SK-N-SH (cell line): ENCODE data around the gene UNC79. TPM values are rescaled to one million over a fixed set of nuclear protein-coding genes. Genes with fewer than 3 reads are reported as not detected.
A peak's percentile ranks its signal among the peaks of the same experiment; 100 is the strongest.

Experiments used
- CTCF ChIA-PET: fragments of 300-600, 350-600 bp; formaldehyde crosslinking; extraction: SDS; loops from one replicate; lab custom pipeline; 2021; lab: Yijun Ruan, JAX
- POLR2A ChIA-PET: fragments of 350-600 bp; sonication (Branson Sonifier 250); formaldehyde crosslinking; extraction: SDS; loops from one replicate; lab custom pipeline; 2020; ENCODE audit warnings: antibody characterized with exemption, inconsistent platforms; lab: Yijun Ruan, JAX
- DNase-seq: peaks from one replicate; pipeline ENCODE4 v3.0.0; 2012
- H2AFZ ChIP-seq: fragments of 200-600 bp; sonication (generic); 2 replicates; pipeline ENCODE4 v1.8.1; 2016; ENCODE audit warnings: antibody characterized with exemption, mild to moderate bottlenecking, low read depth
- H3F3A ChIP-seq: fragments of 200-600 bp; sonication (generic); replicated peaks from 2 replicates; pipeline ENCODE3; 2016; ENCODE audit warnings: antibody characterized with exemption, mild to moderate bottlenecking; ENCODE audit not compliant: insufficient read depth
- H3K27ac ChIP-seq, 2 experiments: fragments of 200-500 bp in 1 of 2; fragments of 200-600 bp in 1 of 2; sonication (Bioruptor generic) in 1 of 2; sonication (generic), shearing (Covaris generic) in 1 of 2; 2 replicates each; pipeline versions ENCODE4 v1.5.1 to v1.6.1; 2014 to 2016; ENCODE audit warnings: low read depth in 2 of 2, inconsistent platforms in 1 of 2, low read length in 1 of 2, mild to moderate bottlenecking in 1 of 2, mixed read lengths in 1 of 2
- H3K27me3 ChIP-seq: fragments of 200-600 bp; sonication (generic), shearing (Covaris generic); 2 replicates; pipeline ENCODE4 v1.6.1; 2016; ENCODE audit warnings: mixed run types; ENCODE audit not compliant: insufficient read depth
- H3K36me3 ChIP-seq, 2 experiments: fragments of 200-500 bp in 1 of 2; fragments of 200-600 bp in 1 of 2; sonication (Bioruptor generic) in 1 of 2; sonication (generic) in 1 of 2; replicated peaks in 1 of 2; 2 replicates each; pipeline versions ENCODE3 to v1.5.1; 2014 to 2016; ENCODE audit warnings: low read length in 1 of 2, mild to moderate bottlenecking in 1 of 2; ENCODE audit not compliant: insufficient read depth in 2 of 2, control insufficient read depth in 1 of 2
- H3K4me1 ChIP-seq, 2 experiments: fragments of 200-500 bp in 1 of 2; fragments of 200-600 bp in 1 of 2; sonication (Bioruptor generic) in 1 of 2; sonication (generic), shearing (Covaris generic) in 1 of 2; 2 replicates each; pipeline versions ENCODE4 v1.5.1 to v1.6.1; 2014 to 2016; ENCODE audit warnings: low read depth in 1 of 2, low read length in 1 of 2, mixed run types in 1 of 2; ENCODE audit not compliant: insufficient read depth in 2 of 2, control insufficient read depth in 1 of 2
- H3K4me2 ChIP-seq: fragments of 200-600 bp; sonication (generic), shearing (Covaris generic); 2 replicates; pipeline ENCODE4 v1.6.1; 2017; ENCODE audit warnings: mixed run types
- H3K4me3 ChIP-seq, 2 experiments: fragments of 200-500 bp in 1 of 2; fragments of 200-600 bp in 1 of 2; sonication (Bioruptor generic) in 1 of 2; sonication (generic), shearing (Covaris generic) in 1 of 2; 2 replicates each; pipeline versions ENCODE4 v1.5.1 to v1.8.1; 2014 to 2016; ENCODE audit warnings: low read depth in 2 of 2, inconsistent platforms in 1 of 2, low read length in 1 of 2, mild to moderate bottlenecking in 1 of 2, mixed read lengths in 1 of 2, moderate library complexity in 1 of 2
- H3K79me2 ChIP-seq: fragments of 200-600 bp; sonication (generic); 2 replicates; pipeline ENCODE4 v1.8.1; 2017; ENCODE audit warnings: mild to moderate bottlenecking; ENCODE audit not compliant: insufficient read depth
- H3K9ac ChIP-seq: fragments of 200-600 bp; sonication (generic); 2 replicates; pipeline ENCODE4 v1.6.1; 2017; ENCODE audit warnings: mixed run types
- H3K9me2 ChIP-seq: fragments of 200-600 bp; sonication (generic); 2 replicates; pipeline ENCODE4 v1.6.1; 2017; ENCODE audit warnings: mixed run types
- H3K9me3 ChIP-seq: fragments of 200-600 bp; sonication (generic); 2 replicates; pipeline ENCODE4 v1.6.1; 2017; ENCODE audit warnings: mixed run types, mild to moderate bottlenecking, moderate library complexity
- H4K20me1 ChIP-seq: fragments of 200-600 bp; sonication (generic); 2 replicates; pipeline ENCODE4 v1.6.1; 2017; ENCODE audit warnings: mild to moderate bottlenecking, mixed run types; ENCODE audit not compliant: insufficient read depth
- CHD2 ChIP-seq: fragments of 150-350 bp; IDR thresholded peaks from 2 replicates; pipeline ENCODE4 v1.6.1; 2018; ENCODE audit warnings: low read length; ENCODE audit not compliant: partially characterized antibody
- EP300 ChIP-seq, 2 experiments: IDR thresholded peaks; 2 replicates each; pipeline versions ENCODE4 v1.4.0 to v1.6.1; 2012; ENCODE audit warnings: borderline replicate concordance in 1 of 2, low read depth in 1 of 2, low read length in 1 of 2
- EZH2phosphoT487 ChIP-seq: fragments of 200-600 bp; sonication (generic); IDR thresholded peaks from 2 replicates; pipeline ENCODE4 v1.6.1; 2017; ENCODE audit warnings: low read depth, mixed run types, mild to moderate bottlenecking, antibody characterized with exemption, moderate library complexity, borderline replicate concordance
- FOXJ3 ChIP-seq: sonication (generic); formaldehyde crosslinking; IDR thresholded peaks from 2 replicates; pipeline ENCODE4 v1.5.1; 2020; ENCODE audit warnings: mild to moderate bottlenecking, missing genetic modification reagents
- FOXM1 ChIP-seq: IDR thresholded peaks from 2 replicates; pipeline ENCODE4 v1.4.0; 2012; ENCODE audit warnings: low read depth, mild to moderate bottlenecking
- GATA2 ChIP-seq: sonication (generic); formaldehyde crosslinking; IDR thresholded peaks from 2 replicates; pipeline ENCODE4 v1.5.0; 2020; ENCODE audit warnings: mild to moderate bottlenecking, missing genetic modification reagents
- JUND ChIP-seq: IDR thresholded peaks from 2 replicates; pipeline ENCODE4 v1.4.0; 2012
- NFIC ChIP-seq: IDR thresholded peaks from 2 replicates; pipeline ENCODE4 v1.4.0; 2012; ENCODE audit warnings: borderline replicate concordance
- PBX3 ChIP-seq: IDR thresholded peaks from 2 replicates; pipeline ENCODE4; 2012
- RAD21 ChIP-seq: IDR thresholded peaks from 2 replicates; pipeline ENCODE4 v1.6.1; 2012; ENCODE audit warnings: mild to moderate bottlenecking, low read length
- RCOR1 ChIP-seq: fragments of 150-350 bp; IDR thresholded peaks from 2 replicates; pipeline ENCODE4 v1.6.1; 2017; ENCODE audit warnings: antibody characterized with exemption, low read length
- SMC3 ChIP-seq: IDR thresholded peaks from 2 replicates; pipeline ENCODE4 v1.6.1; 2012; ENCODE audit warnings: low read depth, low read length, improper control_type of control experiment
- TAF1 ChIP-seq: IDR thresholded peaks from 2 replicates; pipeline ENCODE4 v1.6.1; 2012; ENCODE audit warnings: low read depth, mild to moderate bottlenecking, low read length, moderate library complexity, borderline replicate concordance
- USF2 ChIP-seq: fragments of 150-350 bp; IDR thresholded peaks from 2 replicates; pipeline ENCODE4 v1.6.1; 2017; ENCODE audit warnings: antibody characterized with exemption, low read length, low read depth, borderline replicate concordance
- WGBS: methylation state at CpG from one replicate; pipeline ENCODE4 v1.1.6; 2017; ENCODE audit warnings: low lambda C conversion rate; 5-methylcytosine and 5-hydroxymethylcytosine counted together
- polyA plus RNA-seq, 3 experiments: library from polyadenylated mRNA; depleted of rRNA; stranded (reverse); fragments of >200 nt; gene quantifications; 2 replicates each; pipeline ENCODE4 v1.2.3, GENCODE V29; 2012
- TF ChIP-seq, protein P1 (sequence below): IDR thresholded peaks from 2 replicates; pipeline ENCODE4 v1.4.0; 2012; ENCODE audit warnings: low read depth, borderline replicate concordance
- TF ChIP-seq, protein P2 (sequence below): IDR thresholded peaks from 2 replicates; pipeline ENCODE4 v1.4.0; 2012; ENCODE audit warnings: low read depth, borderline replicate concordance

UNC79 gene
- polyA plus RNA-seq, 1 of the 3 experiments (the other 2 are of a cell fraction): 0.10 TPM

GRCh38 chr14:93538413-93538812 lies 107.7 kb downstream of the UNC79 start:
- TF ChIP-seq USF2 (no peak), GATA2 (CRISPR knock-in tag) (no peak), RCOR1 (no peak), TAF1 (no peak), FOXJ3 (no peak), FOXM1 (no peak), EP300 (IDR thresholded peaks at IDR 0.05; ENCODE audit: borderline replicate concordance in 1 of 2, low read depth in 1 of 2, low read length in 1 of 2) (no peak), NFIC (no peak), PBX3 (no peak), SMC3 (no peak), RAD21 (no peak), CHD2 (no peak), EZH2phosphoT487 (no peak), JUND (no peak)
- TF ChIP-seq, protein P1, sequence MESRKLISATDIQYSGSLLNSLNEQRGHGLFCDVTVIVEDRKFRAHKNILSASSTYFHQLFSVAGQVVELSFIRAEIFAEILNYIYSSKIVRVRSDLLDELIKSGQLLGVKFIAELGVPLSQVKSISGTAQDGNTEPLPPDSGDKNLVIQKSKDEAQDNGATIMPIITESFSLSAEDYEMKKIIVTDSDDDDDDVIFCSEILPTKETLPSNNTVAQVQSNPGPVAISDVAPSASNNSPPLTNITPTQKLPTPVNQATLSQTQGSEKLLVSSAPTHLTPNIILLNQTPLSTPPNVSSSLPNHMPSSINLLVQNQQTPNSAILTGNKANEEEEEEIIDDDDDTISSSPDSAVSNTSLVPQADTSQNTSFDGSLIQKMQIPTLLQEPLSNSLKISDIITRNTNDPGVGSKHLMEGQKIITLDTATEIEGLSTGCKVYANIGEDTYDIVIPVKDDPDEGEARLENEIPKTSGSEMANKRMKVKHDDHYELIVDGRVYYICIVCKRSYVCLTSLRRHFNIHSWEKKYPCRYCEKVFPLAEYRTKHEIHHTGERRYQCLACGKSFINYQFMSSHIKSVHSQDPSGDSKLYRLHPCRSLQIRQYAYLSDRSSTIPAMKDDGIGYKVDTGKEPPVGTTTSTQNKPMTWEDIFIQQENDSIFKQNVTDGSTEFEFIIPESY: no peak
- TF ChIP-seq, protein P2, sequence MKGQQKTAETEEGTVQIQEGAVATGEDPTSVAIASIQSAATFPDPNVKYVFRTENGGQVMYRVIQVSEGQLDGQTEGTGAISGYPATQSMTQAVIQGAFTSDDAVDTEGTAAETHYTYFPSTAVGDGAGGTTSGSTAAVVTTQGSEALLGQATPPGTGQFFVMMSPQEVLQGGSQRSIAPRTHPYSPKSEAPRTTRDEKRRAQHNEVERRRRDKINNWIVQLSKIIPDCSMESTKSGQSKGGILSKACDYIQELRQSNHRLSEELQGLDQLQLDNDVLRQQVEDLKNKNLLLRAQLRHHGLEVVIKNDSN: no peak
- DNase-seq: peak; percentile 32
- CTCF ChIA-PET: no interaction called here
- 64% methylated on average over 9 of the region's 9 CpGs for WGBS
- peaks cover 0 to 4% of the 10 kb centered on the region in 2 experiments for H3K36me3 ChIP-seq
- no peak overlapping the region for H3K27ac ChIP-seq
- no peaks in the 10 kb centered on the region for H3K9me3 ChIP-seq
- no peaks in the 10 kb centered on the region for H3K4me1 ChIP-seq
- no peak overlapping the region for H3K9ac ChIP-seq
- no peaks in the 10 kb centered on the region for H3K27me3 ChIP-seq
- H3K79me2 ChIP-seq: no peaks in the 10 kb centered on the region
- H3K4me2 ChIP-seq: no peak overlapping the region
- POLR2A ChIA-PET: no interaction called here
- no peaks in the 10 kb centered on the region for H3F3A ChIP-seq
- H2AFZ ChIP-seq: no peak overlapping the region
- H3K9me2 ChIP-seq: no peaks in the 10 kb centered on the region
- H3K4me3 ChIP-seq: no peak overlapping the region
- no peaks in the 10 kb centered on the region for H4K20me1 ChIP-seq
